ENCODE measurements around the gene MYB.

DNA sequence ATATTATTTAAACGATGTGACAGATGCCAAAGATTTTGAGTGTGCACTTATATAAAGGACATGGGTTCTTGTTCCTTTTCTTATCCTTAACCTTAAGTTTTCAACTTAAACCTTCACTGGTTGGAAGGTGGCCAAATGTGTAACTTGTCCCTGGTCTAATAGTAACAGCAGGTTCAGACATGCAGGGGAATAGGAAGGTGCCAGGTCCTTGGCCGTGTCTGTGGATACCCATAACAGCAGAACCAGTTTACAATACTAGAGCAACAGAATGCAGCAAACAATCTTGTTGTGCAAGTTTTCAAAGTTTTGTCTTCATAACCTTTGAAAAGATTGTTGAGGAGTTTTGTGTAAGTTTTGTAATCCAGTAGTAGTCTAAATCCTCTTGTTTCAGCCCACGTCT lies 4.4 kb downstream of the MYB start:
- TF ChIP-seq EP300 (IDR thresholded peaks at IDR 0.05) (no peak), POLR2AphosphoS5 (IDR thresholded peaks at IDR 0.05) (no peak), POLR2A (IDR thresholded peaks at IDR 0.05) (no peak)
- TF ChIP-seq, protein P1, sequence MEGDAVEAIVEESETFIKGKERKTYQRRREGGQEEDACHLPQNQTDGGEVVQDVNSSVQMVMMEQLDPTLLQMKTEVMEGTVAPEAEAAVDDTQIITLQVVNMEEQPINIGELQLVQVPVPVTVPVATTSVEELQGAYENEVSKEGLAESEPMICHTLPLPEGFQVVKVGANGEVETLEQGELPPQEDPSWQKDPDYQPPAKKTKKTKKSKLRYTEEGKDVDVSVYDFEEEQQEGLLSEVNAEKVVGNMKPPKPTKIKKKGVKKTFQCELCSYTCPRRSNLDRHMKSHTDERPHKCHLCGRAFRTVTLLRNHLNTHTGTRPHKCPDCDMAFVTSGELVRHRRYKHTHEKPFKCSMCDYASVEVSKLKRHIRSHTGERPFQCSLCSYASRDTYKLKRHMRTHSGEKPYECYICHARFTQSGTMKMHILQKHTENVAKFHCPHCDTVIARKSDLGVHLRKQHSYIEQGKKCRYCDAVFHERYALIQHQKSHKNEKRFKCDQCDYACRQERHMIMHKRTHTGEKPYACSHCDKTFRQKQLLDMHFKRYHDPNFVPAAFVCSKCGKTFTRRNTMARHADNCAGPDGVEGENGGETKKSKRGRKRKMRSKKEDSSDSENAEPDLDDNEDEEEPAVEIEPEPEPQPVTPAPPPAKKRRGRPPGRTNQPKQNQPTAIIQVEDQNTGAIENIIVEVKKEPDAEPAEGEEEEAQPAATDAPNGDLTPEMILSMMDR (IDR thresholded peaks at IDR 0.05): no peak
